Activated CD4-positive, CD25-positive, alpha-beta regulatory T cell (primary cell): ENCODE measurements around the gene ELF5.

Experiments
- DNase-seq, 4 experiments: peaks; one replicate each; lab custom pipeline; 2025; lab: John Stamatoyannopoulos, UW

ELF5 gene

DNA sequence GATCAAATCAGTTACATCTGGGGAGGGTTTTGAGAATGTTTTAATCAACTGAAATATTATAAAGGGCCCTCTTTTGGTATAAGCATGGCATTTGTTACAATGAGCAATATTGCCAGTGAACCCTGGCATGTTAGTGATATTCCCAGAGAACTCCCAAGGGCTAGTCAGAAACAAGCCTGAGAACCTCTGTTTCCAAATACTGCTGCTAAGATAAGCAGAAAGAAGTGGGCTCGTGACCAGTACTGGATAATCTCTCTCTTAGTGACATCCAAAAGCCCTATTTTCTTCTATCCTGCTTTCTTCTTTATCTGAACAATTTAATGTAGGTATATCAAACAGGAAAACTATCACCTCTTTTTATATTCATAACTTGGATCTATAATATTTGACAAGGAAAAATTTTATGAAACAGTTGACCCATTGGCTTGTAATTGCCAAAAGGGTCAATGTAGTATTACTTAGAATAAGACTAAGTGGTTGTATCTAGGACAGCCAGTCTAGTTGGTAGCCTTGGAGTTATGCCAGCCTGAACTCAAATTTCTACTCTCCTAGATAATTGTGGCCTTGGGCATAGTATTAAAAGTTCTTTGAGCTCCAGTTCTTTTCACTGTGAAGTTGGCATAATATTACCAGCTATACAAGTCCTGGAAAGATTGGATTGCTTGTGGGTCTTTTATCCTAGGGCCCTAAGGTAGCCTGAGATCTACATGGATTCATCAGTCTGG, 59.1 kb downstream of the ELF5 start:
- no peak for DNase-seq

DNA sequence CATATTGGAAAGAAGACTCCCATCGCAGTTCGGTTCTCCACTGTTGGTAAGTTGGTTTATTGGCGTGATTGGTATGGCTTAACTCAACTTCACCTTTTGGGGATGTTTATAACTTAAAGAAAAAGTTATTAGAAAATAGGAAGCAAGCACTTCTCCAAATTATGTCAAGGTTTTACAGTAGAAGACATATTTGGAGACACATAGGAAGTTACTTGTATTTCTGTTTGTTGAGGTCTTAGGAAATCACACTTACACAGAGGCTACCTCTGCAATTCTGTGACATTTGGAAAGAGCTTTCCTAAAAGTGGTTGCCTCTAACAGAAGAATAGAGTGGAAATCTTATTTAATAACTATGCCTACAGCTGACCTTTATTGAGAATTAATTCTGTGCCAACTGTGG, 62.5 kb downstream of the ELF5 start:
- no peak for DNase-seq

DNA sequence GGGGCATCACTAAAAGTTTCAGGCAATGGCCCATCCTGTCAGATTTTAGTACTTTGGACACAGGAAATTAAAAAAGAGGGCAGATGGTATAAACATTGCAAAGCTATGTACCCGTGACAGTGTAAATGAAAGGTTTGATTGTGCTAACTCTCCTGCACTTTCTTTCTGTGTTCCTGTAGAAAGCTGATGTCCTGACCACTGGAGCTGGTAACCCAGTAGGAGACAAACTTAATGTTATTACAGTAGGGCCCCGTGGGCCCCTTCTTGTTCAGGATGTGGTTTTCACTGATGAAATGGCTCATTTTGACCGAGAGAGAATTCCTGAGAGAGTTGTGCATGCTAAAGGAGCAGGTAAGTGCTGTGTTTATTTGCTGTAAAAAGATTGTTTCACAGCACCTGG, 64.6 kb downstream of the ELF5 start:
- DNase-seq, result no peak

DNA sequence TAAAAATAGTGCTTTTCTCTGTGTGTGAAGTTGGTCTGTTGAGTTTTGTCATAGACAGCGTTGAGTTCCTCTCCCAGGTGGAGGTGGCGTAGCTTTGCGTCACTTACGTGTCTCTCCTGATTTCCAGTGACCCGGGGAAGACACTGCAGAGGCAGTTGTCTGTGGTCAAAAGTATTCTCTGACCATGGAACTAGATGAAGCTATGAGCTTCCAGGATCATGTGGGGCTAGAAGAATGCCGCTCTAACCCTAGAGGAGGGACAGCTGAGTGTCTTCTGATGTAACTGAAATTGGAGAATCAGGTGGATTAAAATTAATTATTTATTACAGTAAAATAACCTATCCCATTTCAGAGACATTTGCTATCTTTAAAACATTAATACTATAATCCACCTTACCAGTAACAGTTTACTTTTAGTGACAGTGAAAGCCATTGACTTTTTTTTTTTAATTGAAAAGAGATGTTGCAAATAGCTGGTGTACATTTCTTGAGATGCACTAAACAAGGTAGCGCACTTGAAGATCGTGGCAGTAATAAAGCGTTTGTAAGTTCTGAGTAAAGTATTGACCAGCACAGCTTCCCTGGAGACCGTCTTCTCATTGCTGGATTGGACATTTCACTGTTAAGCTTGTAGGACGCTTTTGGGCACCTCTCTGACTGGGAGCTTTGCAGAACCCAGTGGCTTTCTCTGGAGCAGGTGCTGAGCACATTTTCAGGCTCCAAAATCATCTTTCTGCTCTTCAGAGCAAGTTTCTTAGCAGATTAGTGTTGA, 65.2 kb downstream of the ELF5 start:
- no peak for DNase-seq

DNA sequence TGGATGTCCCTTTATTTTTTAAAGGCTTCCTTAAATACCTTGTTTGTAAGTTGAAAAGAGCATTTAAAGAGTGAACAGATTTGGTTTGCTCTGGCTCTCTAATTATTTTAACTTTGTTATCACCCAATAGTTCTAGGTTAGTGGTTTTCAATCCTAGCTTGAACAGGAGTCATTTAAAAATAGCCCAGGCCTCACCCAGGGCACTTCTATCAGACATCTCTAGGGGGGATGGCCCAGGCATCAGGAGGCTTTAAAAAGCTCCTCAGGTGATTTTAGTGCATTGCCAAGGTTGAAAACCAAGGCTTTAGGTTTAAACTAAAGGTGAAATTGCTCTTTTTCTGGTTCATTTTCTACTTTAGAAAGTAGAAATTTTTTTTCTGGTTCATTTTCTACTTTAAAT, 66.5 kb downstream of the ELF5 start:
- no peak for DNase-seq

DNA sequence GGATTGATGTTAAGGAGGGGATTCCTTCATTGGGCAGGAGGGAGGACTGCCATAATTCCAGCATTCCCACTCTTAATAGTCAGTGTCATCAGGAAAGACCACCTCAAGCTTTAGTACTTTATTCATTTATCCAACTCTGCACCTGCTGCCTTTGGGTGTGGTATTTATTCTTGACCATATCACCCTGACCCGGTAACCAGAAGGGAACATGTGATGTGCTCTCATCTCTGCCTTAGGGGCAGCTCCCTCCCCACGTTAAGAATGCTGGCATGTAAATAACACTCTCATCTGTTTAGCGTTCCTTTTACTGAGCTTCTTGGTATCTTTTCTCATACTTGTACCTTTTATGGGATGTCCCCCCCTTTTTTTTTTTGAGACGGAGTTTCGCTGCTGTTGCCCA, 67.2 kb downstream of the ELF5 start:
- no peak for DNase-seq

DNA sequence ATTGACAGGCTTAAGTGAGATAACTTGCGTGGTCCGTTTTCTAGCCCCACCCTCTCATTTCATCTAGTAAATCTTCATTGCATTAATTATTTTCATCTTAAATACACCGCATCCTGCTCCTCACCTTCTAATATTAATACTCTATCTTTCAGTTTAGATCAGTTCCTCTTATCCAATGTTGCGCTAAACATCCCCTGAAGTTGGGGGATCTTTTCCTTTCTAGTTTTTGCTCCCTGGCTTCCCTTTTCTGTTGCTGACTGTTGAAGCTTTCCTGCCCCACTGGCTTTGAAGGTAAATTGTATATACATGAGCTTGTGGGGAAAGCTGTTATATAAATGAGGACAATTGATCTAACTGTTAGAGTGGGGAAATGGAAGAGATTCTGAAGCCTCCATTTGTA, 67.6 kb downstream of the ELF5 start:
- DNase-seq, result no peak

DNA sequence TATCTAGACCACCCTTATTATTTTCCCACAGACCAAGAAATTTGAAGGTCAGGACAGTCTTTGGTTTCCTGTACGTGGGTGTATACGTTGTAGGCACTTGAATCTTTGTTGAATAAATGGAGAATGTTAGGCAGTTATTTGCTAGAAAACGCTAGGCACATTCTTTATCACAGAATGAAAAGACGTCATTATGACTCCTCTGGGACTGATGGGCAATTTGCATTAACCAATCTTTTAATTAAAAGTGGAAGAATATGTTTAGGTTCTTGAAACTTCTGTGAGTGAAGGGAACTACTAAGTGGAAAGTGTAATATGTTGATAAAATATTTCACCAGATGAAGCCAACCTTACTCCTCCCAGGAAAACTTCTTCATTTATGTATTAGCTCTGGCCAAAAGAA, 69.2 kb downstream of the ELF5 start:
- DNase-seq, result no peak

DNA sequence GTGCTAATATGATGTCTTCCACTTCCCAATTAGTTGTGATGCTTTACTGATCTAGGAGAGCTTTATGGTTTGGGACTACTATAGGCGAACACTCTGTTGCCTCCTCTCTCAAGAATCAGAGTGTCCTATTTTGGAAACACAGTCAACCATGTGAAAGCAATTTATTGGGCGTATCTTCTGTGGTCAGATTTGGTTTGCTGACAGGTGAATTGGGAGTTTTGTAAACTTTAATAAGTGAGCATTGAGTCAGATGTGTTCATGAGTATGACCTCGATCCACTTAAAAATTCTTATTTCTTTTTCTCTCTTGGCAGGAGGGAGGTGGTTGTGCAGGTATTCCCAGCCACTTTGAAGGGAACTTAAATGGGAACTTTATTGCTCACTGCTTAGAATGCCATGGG, 70.5 kb downstream of the ELF5 start:
- DNase-seq, result no peak

DNA sequence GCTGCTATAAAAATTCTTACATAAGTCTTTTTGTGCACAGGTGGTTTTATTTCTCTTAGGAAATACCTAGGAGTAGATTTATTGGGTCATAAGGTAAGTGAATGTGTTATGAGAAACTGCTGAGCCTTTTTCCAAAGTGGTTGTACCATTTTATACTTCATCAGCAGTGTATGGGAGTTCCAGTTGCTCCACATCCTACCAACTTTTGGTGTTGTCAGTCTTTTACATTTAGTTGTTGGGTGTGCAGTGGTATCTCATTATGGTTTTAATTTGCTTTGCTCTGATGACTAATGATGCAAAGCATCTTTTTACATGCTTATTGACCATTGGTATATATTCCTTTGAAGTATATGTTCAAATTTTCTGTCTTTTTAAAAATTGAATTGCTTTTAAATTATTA, 71.8 kb downstream of the ELF5 start:
- DNase-seq, result no peak

DNA sequence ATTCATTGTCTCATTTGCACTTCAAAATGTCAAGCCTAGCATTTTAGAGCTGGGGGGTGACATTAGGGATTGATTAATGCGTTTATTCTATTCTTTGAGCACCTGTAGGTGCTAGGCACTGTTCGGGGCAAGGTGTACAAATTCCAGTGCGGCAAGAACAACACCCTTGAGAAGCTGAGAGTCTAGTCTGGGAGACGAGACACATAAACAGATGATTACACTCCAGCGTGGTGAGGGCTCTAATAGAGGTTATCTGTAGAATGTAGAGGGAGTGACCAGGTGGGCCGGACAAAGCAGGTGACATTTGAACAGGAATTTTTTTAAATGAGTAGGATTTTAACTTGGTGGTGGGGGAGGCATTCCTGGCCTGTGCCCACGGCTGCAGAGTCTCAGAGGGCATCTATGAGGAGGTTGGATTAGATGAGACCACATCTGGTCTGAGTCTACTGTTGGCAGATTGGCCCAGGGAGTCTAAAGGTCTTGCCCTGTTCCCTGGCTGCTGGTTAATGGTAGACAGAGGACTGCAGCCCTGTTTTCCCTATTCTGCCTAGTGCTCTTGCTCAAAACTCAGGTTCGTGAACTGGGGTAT, 73.9 kb downstream of the ELF5 start:
- DNase-seq, result no peak

DNA sequence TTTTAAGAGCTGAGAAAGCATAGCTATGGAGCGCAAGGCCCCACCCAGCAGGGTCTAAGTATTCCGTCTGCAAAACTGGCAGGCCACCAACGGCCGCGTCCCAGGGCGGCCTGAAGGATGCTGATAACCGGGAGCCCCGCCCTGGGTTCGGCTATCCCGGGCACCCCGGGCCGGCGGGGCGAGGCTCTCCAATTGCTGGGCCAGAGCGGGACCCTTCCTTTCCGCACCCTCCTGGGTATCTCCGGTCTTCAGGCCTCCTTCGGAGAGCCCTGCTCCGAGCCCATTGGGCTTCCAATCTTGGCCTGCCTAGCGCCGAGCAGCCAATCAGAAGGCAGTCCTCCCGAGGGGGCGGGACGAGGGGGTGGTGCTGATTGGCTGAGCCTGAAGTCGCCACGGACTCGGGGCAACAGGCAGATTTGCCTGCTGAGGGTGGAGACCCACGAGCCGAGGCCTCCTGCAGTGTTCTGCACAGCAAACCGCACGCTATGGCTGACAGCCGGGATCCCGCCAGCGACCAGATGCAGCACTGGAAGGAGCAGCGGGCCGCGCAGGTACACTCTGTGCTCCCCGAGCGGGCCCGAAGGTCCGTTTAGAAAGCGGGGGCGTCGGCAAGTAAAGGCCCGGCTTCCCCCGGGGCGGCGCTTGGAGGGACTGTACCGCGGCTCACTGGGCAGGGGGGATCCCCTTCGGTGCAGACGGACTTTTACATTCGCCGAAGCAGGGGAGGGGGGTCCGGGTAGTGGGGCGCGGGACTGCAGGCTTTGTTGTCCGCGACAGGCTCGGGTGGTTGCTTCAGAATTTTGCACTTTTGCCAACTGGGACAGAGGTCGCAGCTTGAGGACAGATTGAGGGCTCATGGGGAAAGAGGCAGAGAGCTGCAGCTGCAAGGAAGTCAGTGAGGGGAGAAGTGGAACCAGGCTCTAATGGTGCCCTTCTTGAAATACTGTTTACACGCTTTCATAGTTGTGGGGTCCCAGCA, 74.8 kb downstream of the ELF5 start, which contains the start of gene CAT:
Gene CAT, plus strand, starts transcription at position 406 of the 979 bp plus-strand sequence. Its CDS starts 80 bp downstream, at position 486.
- DNase-seq, result peak; percentile 93 to 96 (median 94)

DNA sequence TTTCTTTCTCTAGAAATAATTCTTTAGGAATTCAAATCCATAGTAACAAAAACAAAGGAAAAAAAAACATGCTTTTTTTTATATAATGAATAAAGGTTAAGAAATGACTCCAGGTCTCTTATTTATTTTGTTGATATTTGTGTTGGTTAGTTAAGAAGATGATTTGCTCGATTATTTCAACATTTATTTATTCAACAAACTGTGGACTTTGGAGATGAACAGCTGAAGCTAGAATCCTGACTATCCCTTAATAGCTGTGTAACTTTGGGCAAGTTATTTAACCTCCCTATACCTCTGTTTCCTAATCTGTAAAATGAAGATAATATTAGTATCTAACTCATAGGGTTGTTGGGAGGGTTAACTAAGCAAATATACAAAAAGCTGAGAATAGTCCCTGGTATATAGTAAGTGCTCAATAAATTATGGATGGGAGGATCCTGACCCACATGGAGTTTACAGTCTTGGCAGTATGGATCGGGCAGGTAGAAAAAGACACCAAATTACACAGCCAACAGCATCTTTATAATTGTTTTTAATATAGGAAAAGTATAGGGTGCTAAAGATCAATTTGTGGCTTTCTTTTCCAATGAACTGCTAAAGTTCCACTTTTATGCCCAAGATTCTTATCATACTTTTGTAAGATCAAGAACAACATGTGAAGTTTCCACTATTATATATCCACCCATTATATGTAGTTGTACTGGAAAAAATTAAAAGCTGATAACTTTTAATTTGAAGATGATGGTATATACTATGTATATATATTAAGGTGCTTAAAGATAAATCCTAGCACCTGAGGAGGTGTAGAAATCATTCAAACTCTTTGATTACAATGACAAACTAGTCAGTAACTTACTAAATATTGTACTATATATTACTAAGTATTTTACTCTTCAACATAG, 76.1 kb downstream of the ELF5 start:
- no peak for DNase-seq

DNA sequence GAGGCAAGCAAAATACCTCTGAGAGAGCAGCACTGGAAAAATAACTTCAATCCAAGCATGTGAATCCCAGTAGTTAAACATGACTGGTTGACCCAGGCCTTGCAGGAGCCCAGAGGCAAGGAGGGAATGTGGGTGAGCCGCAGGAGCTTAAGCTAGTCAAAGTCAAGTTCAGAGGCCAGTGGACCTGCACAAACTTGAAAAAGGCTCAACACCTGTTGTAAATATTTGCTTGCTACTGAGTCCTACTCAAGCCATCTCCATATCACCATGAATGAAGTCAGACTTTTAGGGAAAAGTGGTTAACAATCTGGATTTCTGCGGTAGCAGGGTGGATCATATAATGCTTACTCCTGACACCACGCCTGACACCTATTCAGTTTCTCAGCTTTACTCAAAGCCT, 79.7 kb downstream of the ELF5 start:
- DNase-seq, result no peak

DNA sequence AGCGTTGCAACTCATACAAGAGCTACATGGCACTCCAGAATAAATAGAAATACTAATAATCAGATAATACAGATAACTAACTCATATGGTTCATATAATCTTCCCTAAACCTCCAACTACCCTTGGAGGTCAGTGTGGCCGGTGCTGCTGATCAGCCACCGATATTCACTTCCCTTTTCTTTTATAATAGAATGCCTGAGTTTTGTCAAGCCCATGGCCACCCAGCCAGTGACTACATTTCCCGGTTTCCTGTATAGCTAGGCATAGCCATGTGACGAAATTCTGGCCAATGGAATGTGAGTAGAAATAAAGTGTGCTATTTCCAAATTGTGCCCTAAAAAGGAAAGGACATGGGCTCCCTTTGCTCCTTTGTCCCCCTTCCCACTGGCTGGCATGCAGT, 80.8 kb downstream of the ELF5 start:
- no peak for DNase-seq

DNA sequence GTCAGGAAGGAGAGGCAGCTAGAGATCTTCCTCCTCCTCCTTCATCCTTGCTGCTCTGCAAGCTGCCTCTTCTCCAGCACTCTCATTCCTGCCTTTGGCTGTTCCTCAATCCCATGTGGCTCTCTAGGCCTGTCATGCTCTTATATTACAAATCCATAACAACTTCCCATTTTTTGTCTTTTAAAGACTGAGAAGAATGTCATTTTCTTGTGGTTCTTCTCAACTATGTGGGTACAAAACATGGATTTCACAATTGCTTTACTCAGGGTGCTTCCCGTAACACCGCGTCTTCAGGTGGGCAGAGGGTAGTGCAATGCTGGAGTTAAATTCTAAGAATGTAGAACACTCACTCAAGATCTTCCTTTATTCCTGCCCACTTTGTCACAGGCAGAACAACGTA, 81.6 kb downstream of the ELF5 start:
- no peak for DNase-seq
